ENCODE measurements around the gene GBF1. TPM values are rescaled to one million over a fixed set of nuclear protein-coding genes. Genes with fewer than 3 reads are reported as not detected.

GBF1 gene
- total and polyA plus RNA-seq, 7 experiments from 2014 or later: 8.5 to 47.2 (median 37.2) TPM

- Mint-ChIP-seq H3K27me3 (peaks cover 0 to 16% (median 6%) of the 10 kb centered on the region in 5 donors), H3K9me3 (no peaks in the 10 kb centered on the region), H3K36me3 (peaks cover 0 to 5% (median 0%) of the 10 kb centered on the region in 5 donors), H3K4me1 (peaks cover 15 to 29% (median 23%) of the 10 kb centered on the region in 7 donors), H3K27ac (peak overlapping the region in 6 of 9 donors; percentile 33 to 78 (median 52)), H3K4me3 (peak overlapping the region in 3 of 10 donors; percentile 3 to 26 (median 12))
- Histone ChIP-seq H3K9me3 (ENCODE audit: control insufficient read depth in 2 of 3, low read length in 3 of 3) (no peaks in the 10 kb centered on the region), H3K4me3 (ENCODE audit: low read length) (no peak overlapping the region), H3K36me3 (ENCODE audit: control insufficient read depth in 2 of 3, insufficient read depth in 3 of 3, low read length in 3 of 3) (peaks cover 0 to 28% (median 0%) of the 10 kb centered on the region in 3 experiments), H3K4me1 (ENCODE audit: control insufficient read depth in 2 of 2, insufficient read depth in 2 of 2, low read length in 2 of 2) (peaks cover 5 to 22% of the 10 kb centered on the region in 2 donors), H3K27ac (ENCODE audit: low read depth, low read length) (peak overlapping the region; percentile 8), H3K27me3 (ENCODE audit: control insufficient read depth in 2 of 2, insufficient read depth in 2 of 2, low read length in 2 of 2) (peaks cover 0 to 12% of the 10 kb centered on the region in 2 donors)
- ChIA-PET CTCF (interaction anchor here (0.6 to 1.6 kb wide), 2 partner anchors 27 to 927 kb away, joined by 5 to 6 read pairs; partner anchors contain the start of gene CUEDC2), POLR2A (interaction anchor here (1.1 to 3.4 kb wide), 2 partner anchors 15 to 37 kb away, joined by 3 to 13 read pairs; partner anchors contain the start of gene FBXL15)
- no peak for ATAC-seq
- no peak for DNase-seq
- intact Hi-C loops (cut with micrococcal nuclease): no loop called here
Measured at GRCh38 chr10:102405632-102406031, 160.3 kb downstream of the GBF1 start.

- ChIA-PET CTCF (interaction anchor here (1.8 kb wide), 1 partner anchor 9 kb away, joined by 5 read pairs; no protein-coding TSS in a partner anchor), POLR2A (interaction anchor here (1.4 to 3.4 kb wide), 2 partner anchors 14 to 43 kb away, joined by 4 to 13 read pairs; partner anchors contain the start of gene FBXL15)
- ATAC-seq: no peak
- Mint-ChIP-seq H3K36me3 (peaks cover 0 to 4% (median 0%) of the 10 kb centered on the region in 5 donors), H3K4me1 (peaks cover 22 to 37% (median 32%) of the 10 kb centered on the region in 7 donors), H3K27ac (peak overlapping the region in 7 of 9 donors; percentile 3 to 87 (median 82)), H3K27me3 (peaks cover 0 to 26% (median 14%) of the 10 kb centered on the region in 5 donors), H3K4me3 (peak overlapping the region in 5 of 10 donors; percentile 16 to 90 (median 56)), H3K9me3 (no peaks in the 10 kb centered on the region)
- Histone ChIP-seq H3K4me3 (ENCODE audit: low read length) (no peak overlapping the region), H3K27ac (ENCODE audit: low read depth, low read length) (no peak overlapping the region), H3K36me3 (ENCODE audit: control insufficient read depth in 2 of 3, insufficient read depth in 3 of 3, low read length in 3 of 3) (peaks cover 0 to 16% (median 0%) of the 10 kb centered on the region in 3 experiments), H3K4me1 (ENCODE audit: control insufficient read depth in 2 of 2, insufficient read depth in 2 of 2, low read length in 2 of 2) (peaks cover 5 to 28% of the 10 kb centered on the region in 2 donors), H3K9me3 (ENCODE audit: control insufficient read depth in 2 of 3, low read length in 3 of 3) (no peaks in the 10 kb centered on the region), H3K27me3 (ENCODE audit: control insufficient read depth in 2 of 2, insufficient read depth in 2 of 2, low read length in 2 of 2) (peaks cover 0 to 12% of the 10 kb centered on the region in 2 donors)
- DNase-seq: no peak
- intact Hi-C loops (cut with micrococcal nuclease): no loop called here
Measured at GRCh38 chr10:102406815-102407214, 161.5 kb downstream of the GBF1 start.

DNA sequence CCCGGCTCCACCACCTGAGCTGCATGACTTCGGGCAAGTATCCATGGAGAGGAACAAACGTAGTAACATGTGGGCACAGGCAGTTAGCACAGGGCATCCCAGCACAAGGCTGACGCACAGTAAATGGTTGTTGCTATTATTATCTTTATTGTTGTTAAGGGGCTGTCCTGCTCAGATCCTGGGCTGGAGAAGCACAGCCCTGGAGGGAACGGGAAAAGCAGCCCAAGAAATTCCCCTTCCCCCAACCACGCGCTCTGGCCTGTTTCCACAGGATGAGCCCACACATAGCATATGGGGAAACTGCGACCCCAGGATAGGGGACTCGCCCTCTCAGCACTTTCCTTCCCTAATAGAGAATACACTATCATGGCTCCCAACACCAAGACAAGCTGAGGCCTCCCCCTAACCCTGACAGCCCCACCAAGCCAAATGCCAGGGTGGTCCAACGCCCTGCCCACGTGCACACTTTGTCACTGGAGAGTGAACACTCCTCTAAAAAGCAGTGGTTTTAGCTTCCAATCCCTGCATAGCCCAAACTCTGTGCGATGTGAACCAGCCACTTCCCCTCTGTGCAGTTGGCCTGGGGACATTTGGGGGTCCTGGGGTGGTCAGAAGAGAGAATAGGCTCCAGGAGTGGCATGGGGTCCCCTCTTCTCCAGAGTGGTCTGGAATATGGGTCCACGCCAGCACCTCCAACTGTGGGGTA is 162.2 kb downstream of the GBF1 start:
- Mint-ChIP-seq H3K4me1 (peaks cover 22 to 42% (median 34%) of the 10 kb centered on the region in 7 donors), H3K4me3 (peak overlapping the region; percentile 13 to 90 (median 67)), H3K27me3 (peaks cover 0 to 30% (median 15%) of the 10 kb centered on the region in 5 donors), H3K27ac (peak overlapping the region in 7 of 9 donors; percentile 41 to 96 (median 87)), H3K9me3 (no peaks in the 10 kb centered on the region), H3K36me3 (peaks cover 0 to 4% (median 0%) of the 10 kb centered on the region in 5 donors)
- H3K27me3 ChIP-seq (ENCODE audit: control insufficient read depth in 2 of 2, insufficient read depth in 2 of 2, low read length in 2 of 2): peaks cover 0 to 12% of the 10 kb centered on the region in 2 donors
- DNase-seq (no peak), ATAC-seq (no peak)
- H3K4me1 ChIP-seq (ENCODE audit: control insufficient read depth in 2 of 2, insufficient read depth in 2 of 2, low read length in 2 of 2): peaks cover 5 to 29% of the 10 kb centered on the region in 2 donors
- H3K9me3 ChIP-seq (ENCODE audit: control insufficient read depth in 2 of 3, low read length in 3 of 3): no peaks in the 10 kb centered on the region
- ChIA-PET CTCF (interaction anchor here (0.6 to 1.8 kb wide), 2 partner anchors 10 to 171 kb away, joined by 3 to 5 read pairs; no protein-coding TSS in a partner anchor), POLR2A (interaction anchor here (0.5 to 3.4 kb wide), 4 partner anchors 10 to 49 kb away, joined by 3 to 13 read pairs (median 5); partner anchors contain the start of gene FBXL15)
- peak overlapping the region; percentile 63 for H3K27ac ChIP-seq (ENCODE audit: low read depth, low read length)
- no peak overlapping the region for H3K4me3 ChIP-seq (ENCODE audit: low read length)
- intact Hi-C loops (cut with micrococcal nuclease): no loop called here
- peaks cover 0 to 8% (median 0%) of the 10 kb centered on the region in 3 experiments for H3K36me3 ChIP-seq (ENCODE audit: control insufficient read depth in 2 of 3, insufficient read depth in 3 of 3, low read length in 3 of 3)

DNA sequence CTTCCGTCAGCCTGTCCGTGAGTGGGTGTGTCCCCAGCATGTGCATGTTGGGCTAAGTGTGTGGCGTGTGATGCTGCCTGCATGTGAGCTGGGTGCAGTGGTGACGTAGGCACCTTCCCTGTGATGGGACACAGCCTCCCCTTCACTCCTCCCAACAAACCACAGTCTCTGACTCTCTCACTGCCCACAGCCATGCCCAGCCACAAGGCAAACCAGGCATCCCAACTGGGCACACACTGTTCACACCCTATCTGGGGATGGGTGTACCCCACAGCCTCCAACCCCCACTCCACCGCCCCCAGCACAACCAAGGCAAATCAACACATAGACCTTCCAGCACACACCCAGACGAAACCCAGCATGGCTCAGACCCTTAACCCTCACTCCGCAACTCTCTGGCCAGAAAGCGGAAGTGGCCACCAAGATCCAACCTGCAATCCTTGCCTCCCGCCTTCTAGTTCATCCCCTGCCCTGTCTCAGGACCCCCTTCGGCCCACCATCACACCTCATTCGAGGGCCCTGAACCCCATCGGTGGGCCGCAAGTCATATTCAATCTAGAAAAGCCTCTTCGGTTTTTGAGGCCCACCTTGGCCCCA is 162.9 kb downstream of the GBF1 start:
- Mint-ChIP-seq H3K4me3 (peak overlapping the region; percentile 44 to 90 (median 80)), H3K27me3 (peaks cover 0 to 32% (median 18%) of the 10 kb centered on the region in 5 donors), H3K36me3 (peaks cover 0 to 4% (median 0%) of the 10 kb centered on the region in 5 donors), H3K9me3 (no peaks in the 10 kb centered on the region), H3K4me1 (peaks cover 22 to 49% (median 40%) of the 10 kb centered on the region in 7 donors), H3K27ac (peak overlapping the region; percentile 48 to 96 (median 86))
- Histone ChIP-seq H3K9me3 (ENCODE audit: control insufficient read depth in 2 of 3, low read length in 3 of 3) (no peaks in the 10 kb centered on the region), H3K36me3 (ENCODE audit: control insufficient read depth in 2 of 3, insufficient read depth in 3 of 3, low read length in 3 of 3) (peaks cover 0 to 8% (median 0%) of the 10 kb centered on the region in 3 experiments), H3K27me3 (ENCODE audit: control insufficient read depth in 2 of 2, insufficient read depth in 2 of 2, low read length in 2 of 2) (peaks cover 0 to 12% of the 10 kb centered on the region in 2 donors), H3K4me3 (ENCODE audit: low read length) (no peak overlapping the region), H3K27ac (ENCODE audit: low read depth, low read length) (peak overlapping the region; percentile 63), H3K4me1 (ENCODE audit: control insufficient read depth in 2 of 2, insufficient read depth in 2 of 2, low read length in 2 of 2) (peaks cover 5 to 35% of the 10 kb centered on the region in 2 donors)
- ChIA-PET POLR2A (interaction anchor here (1.4 to 4.1 kb wide), 4 partner anchors 10 to 42 kb away, joined by 4 to 53 read pairs (median 10); partner anchors contain the start of gene FBXL15), CTCF (interaction anchor here (0.6 kb wide), 1 partner anchor 171 kb away, joined by 3 read pairs; no protein-coding TSS in a partner anchor)
- intact Hi-C loops (cut with micrococcal nuclease): no loop called here
- DNase-seq: peak in 1 of 9 donors; percentile 61
- ATAC-seq: peak; percentile 6

- Histone ChIP-seq H3K36me3 (ENCODE audit: control insufficient read depth in 2 of 3, insufficient read depth in 3 of 3, low read length in 3 of 3) (peaks cover 0 to 8% (median 0%) of the 10 kb centered on the region in 3 experiments), H3K9me3 (ENCODE audit: control insufficient read depth in 2 of 3, low read length in 3 of 3) (no peaks in the 10 kb centered on the region), H3K27ac (ENCODE audit: low read depth, low read length) (peak overlapping the region; percentile 72), H3K27me3 (ENCODE audit: control insufficient read depth in 2 of 2, insufficient read depth in 2 of 2, low read length in 2 of 2) (peaks cover 0 to 12% of the 10 kb centered on the region in 2 donors), H3K4me3 (ENCODE audit: low read length) (peak overlapping the region; percentile 66), H3K4me1 (ENCODE audit: control insufficient read depth in 2 of 2, insufficient read depth in 2 of 2, low read length in 2 of 2) (peaks cover 5 to 36% of the 10 kb centered on the region in 2 donors)
- peaks cover 0 to 32% (median 18%) of the 10 kb centered on the region in 5 donors for H3K27me3 Mint-ChIP-seq
- H3K27ac Mint-ChIP-seq: peak overlapping the region; percentile 42 to 92 (median 87)
- ChIA-PET POLR2A (interaction anchor here (1.0 to 5.1 kb wide), 8 partner anchors 12 to 233 kb away, joined by 3 to 55 read pairs (median 10); partner anchors contain the start of genes C10orf95, CUEDC2, FBXL15 and NFKB2), CTCF (interaction anchor here (1.2 kb wide), 1 partner anchor 8 kb away, joined by 3 read pairs; no protein-coding TSS in a partner anchor)
- H3K4me1 Mint-ChIP-seq: peaks cover 22 to 50% (median 42%) of the 10 kb centered on the region in 7 donors
- ATAC-seq (peak; percentile 79), DNase-seq (peak; percentile 53 to 88 (median 76))
- peak overlapping the region; percentile 73 to 91 (median 87) for H3K4me3 Mint-ChIP-seq
- intact Hi-C loops (cut with micrococcal nuclease): loop anchor here (1.0 kb wide), 4 partner anchors 10 to 41 kb away; partner anchors contain the start of gene NFKB2 (in 1 of the 2)
- H3K36me3 Mint-ChIP-seq: no peaks in the 10 kb centered on the region
- no peaks in the 10 kb centered on the region for H3K9me3 Mint-ChIP-seq
Measured at GRCh38 chr10:102408728-102409603, 163.6 kb downstream of the GBF1 start.

Data from naive thymus-derived CD4-positive, alpha-beta T cell (primary cell).